ENCODE results near the gene RPRD2.

- TF ChIP-seq POLR2AphosphoS5 (IDR thresholded peaks at IDR 0.05; ENCODE audit: low read depth, low read length) (no peak), POLR2A (IDR thresholded peaks at IDR 0.05; ENCODE audit: low read depth, low read length) (no peak)
These were observed 123.8 kb downstream of the RPRD2 start for GRCh38 chr1:150487763-150488115.
